Suprapubic skin (tissue), 4 donors: ENCODE data around the gene SIK2. TPM values are rescaled to one million over a fixed set of nuclear protein-coding genes. Genes with fewer than 3 reads are reported as not detected.

Experiments
- DNase-seq, 2 donors: peaks; one replicate each; pipeline ENCODE4 v3.0.0-alpha.2; 2019; ENCODE audit warnings: low spot score in 2 of 2
- H3K27ac ChIP-seq: fragments of 200-600 bp; sonication (generic); one replicate; pipeline ENCODE4 v1.5.1; 2019
- H3K27me3 ChIP-seq: fragments of 200-600 bp; sonication (generic); one replicate; pipeline ENCODE4 v1.5.1; 2019
- H3K36me3 ChIP-seq: fragments of 200-600 bp; sonication (generic); one replicate; pipeline ENCODE4 v1.5.1; 2019
- H3K4me1 ChIP-seq: fragments of 200-600 bp; sonication (generic); one replicate; pipeline ENCODE4 v1.5.1; 2019
- H3K4me3 ChIP-seq: fragments of 200-600 bp; sonication (generic); one replicate; pipeline ENCODE4 v1.5.1; 2019; ENCODE audit warnings: mild to moderate bottlenecking
- H3K9me3 ChIP-seq: fragments of 200-600 bp; sonication (generic); one replicate; pipeline ENCODE4 v1.5.1; 2019
- CTCF ChIP-seq, 2 donors: fragments of 200-600 bp in 1 of 2; fragments of 450-650 bp in 1 of 2; sonication (generic) in 1 of 2; IDR thresholded peaks; one replicate each; pipeline ENCODE4 v1.5.1; 2016 to 2019; ENCODE audit warnings: antibody characterized with exemption in 2 of 2, mild to moderate bottlenecking in 1 of 2, moderate library complexity in 1 of 2
- EP300 ChIP-seq: sonication (generic); formaldehyde crosslinking; IDR thresholded peaks from one replicate; pipeline ENCODE4 v1.6.1; 2017; ENCODE audit warnings: antibody characterized with exemption
- POLR2A ChIP-seq, 2 donors: fragments of 450-650 bp; IDR thresholded peaks; one replicate each; pipeline ENCODE4 v1.6.1; 2017; ENCODE audit warnings: antibody characterized with exemption in 2 of 2, mild to moderate bottlenecking in 2 of 2, moderate library complexity in 2 of 2
- POLR2AphosphoS5 ChIP-seq, 3 donors: sonication (generic); formaldehyde crosslinking; IDR thresholded peaks; one replicate each; pipeline ENCODE4 v1.6.1; 2017; ENCODE audit warnings: antibody characterized with exemption in 3 of 3
- WGBS: methylation state at CpG from one replicate; pipeline ENCODE4 v1.1.5; 2018; 5-methylcytosine and 5-hydroxymethylcytosine counted together
- total RNA-seq, 4 donors: library from RNA; depleted of rRNA; stranded (reverse); fragments of >200 nt; gene quantifications; one replicate each; pipeline ENCODE4 v1.1.0, GENCODE V29; 2016

The SIK2 gene
- total RNA-seq, 4 donors from 2014 or later = 13.9 to 29.0 (median 25.1) TPM

- no peak for DNase-seq
Observed at GRCh38 chr11:111631024-111631665, 28.9 kb downstream of the SIK2 start.

GRCh38 chr11:111631666-111632039 is 29.4 kb downstream of the SIK2 start:
- DNase-seq = no peak
- H3K4me3 ChIP-seq = no peak overlapping the region
- TF ChIP-seq POLR2A (IDR thresholded peaks at IDR 0.05) = no peak
- no peak for TF ChIP-seq CTCF (IDR thresholded peaks at IDR 0.05)
- no peak for TF ChIP-seq EP300
- no peak for TF ChIP-seq POLR2AphosphoS5 (IDR thresholded peaks at IDR 0.05)
- H3K27me3 ChIP-seq = no peaks in the 10 kb centered on the region
- 54% methylated on average over 3 of the region's 3 CpGs for WGBS
- no peaks in the 10 kb centered on the region for H3K36me3 ChIP-seq
- H3K9me3 ChIP-seq = no peaks in the 10 kb centered on the region
- H3K4me1 ChIP-seq = peaks cover 53% of the 10 kb centered on the region
- no peak overlapping the region for H3K27ac ChIP-seq

More at GRCh38 chr11:111631024-111631665, 28.9 kb downstream of the SIK2 start:
- H3K9me3 ChIP-seq = no peaks in the 10 kb centered on the region
- H3K36me3 ChIP-seq = no peaks in the 10 kb centered on the region
- H3K27me3 ChIP-seq = no peaks in the 10 kb centered on the region
- TF ChIP-seq CTCF (IDR thresholded peaks at IDR 0.05) (no peak), POLR2A (IDR thresholded peaks at IDR 0.05) (no peak), POLR2AphosphoS5 (IDR thresholded peaks at IDR 0.05) (no peak), EP300 (no peak)
- peaks cover 54% of the 10 kb centered on the region for H3K4me1 ChIP-seq
- H3K4me3 ChIP-seq = no peak overlapping the region
- no peak overlapping the region for H3K27ac ChIP-seq

- peak overlapping the region; percentile 12 for H3K27ac ChIP-seq
- no peak overlapping the region for H3K4me3 ChIP-seq
- H3K36me3 ChIP-seq = no peaks in the 10 kb centered on the region
- WGBS = 77% methylated on average over 4 of the region's 4 CpGs
- H3K4me1 ChIP-seq = peaks cover 46% of the 10 kb centered on the region
- no peak for DNase-seq
- TF ChIP-seq EP300 = no peak
- no peak for TF ChIP-seq POLR2AphosphoS5 (IDR thresholded peaks at IDR 0.05)
- TF ChIP-seq CTCF (IDR thresholded peaks at IDR 0.05) = no peak
- no peak for TF ChIP-seq POLR2A (IDR thresholded peaks at IDR 0.05)
- H3K27me3 ChIP-seq = no peaks in the 10 kb centered on the region
- H3K9me3 ChIP-seq = no peaks in the 10 kb centered on the region
Observed at GRCh38 chr11:111632516-111633220, 30.4 kb downstream of the SIK2 start.

- Histone ChIP-seq H3K36me3 (no peaks in the 10 kb centered on the region), H3K27me3 (no peaks in the 10 kb centered on the region), H3K27ac (peak overlapping the region; percentile 6), H3K4me1 (peaks cover 43% of the 10 kb centered on the region), H3K9me3 (no peaks in the 10 kb centered on the region), H3K4me3 (no peak overlapping the region)
- TF ChIP-seq CTCF (IDR thresholded peaks at IDR 0.05) (no peak), POLR2A (IDR thresholded peaks at IDR 0.05) (no peak), EP300 (no peak), POLR2AphosphoS5 (IDR thresholded peaks at IDR 0.05) (no peak)
- WGBS = 73% methylated on average over 3 of the region's 3 CpGs
- DNase-seq = no peak
Observed at GRCh38 chr11:111633248-111633647, 31.0 kb downstream of the SIK2 start.

GRCh38 chr11:111633756-111634362 is 31.6 kb downstream of the SIK2 start:
- H3K9me3 ChIP-seq = no peaks in the 10 kb centered on the region
- H3K4me3 ChIP-seq = no peak overlapping the region
- H3K27ac ChIP-seq = peak overlapping the region; percentile 6
- H3K4me1 ChIP-seq = peaks cover 40% of the 10 kb centered on the region
- no peak for DNase-seq
- no peaks in the 10 kb centered on the region for H3K36me3 ChIP-seq
- H3K27me3 ChIP-seq = no peaks in the 10 kb centered on the region
- TF ChIP-seq EP300 (no peak), CTCF (IDR thresholded peaks at IDR 0.05) (no peak), POLR2AphosphoS5 (IDR thresholded peaks at IDR 0.05) (no peak), POLR2A (IDR thresholded peaks at IDR 0.05) (no peak)
- 43% methylated on average over 3 of the region's 3 CpGs for WGBS
